Adrenal gland (tissue), 5 donors: ENCODE results near the gene EFNB1.

Experiments used
- POLR2A ChIP-seq, 2 donors: fragments of 450-650 bp; IDR thresholded peaks; one replicate each; pipeline ENCODE4 v1.6.1; 2017; ENCODE audit warnings: antibody characterized with exemption in 2 of 2, mild to moderate bottlenecking in 2 of 2, moderate library complexity in 1 of 2
- TF ChIP-seq, protein P1 (sequence below), 6 experiments: fragments of 450-650 bp in 4 of 6; fragments of 200-600 bp in 2 of 6; sonication (generic) in 1 of 6; IDR thresholded peaks; 1 replicate in 5 of 6; 2 replicates in 1 of 6; pipeline versions ENCODE4 v1.5.1 to v1.8.0; 2016 to 2021; ENCODE audit warnings: antibody characterized with exemption in 6 of 6, mild to moderate bottlenecking in 2 of 6, moderate library complexity in 1 of 6
- donor health status: DM: no; HTN: no; CAD: no.

DNA sequence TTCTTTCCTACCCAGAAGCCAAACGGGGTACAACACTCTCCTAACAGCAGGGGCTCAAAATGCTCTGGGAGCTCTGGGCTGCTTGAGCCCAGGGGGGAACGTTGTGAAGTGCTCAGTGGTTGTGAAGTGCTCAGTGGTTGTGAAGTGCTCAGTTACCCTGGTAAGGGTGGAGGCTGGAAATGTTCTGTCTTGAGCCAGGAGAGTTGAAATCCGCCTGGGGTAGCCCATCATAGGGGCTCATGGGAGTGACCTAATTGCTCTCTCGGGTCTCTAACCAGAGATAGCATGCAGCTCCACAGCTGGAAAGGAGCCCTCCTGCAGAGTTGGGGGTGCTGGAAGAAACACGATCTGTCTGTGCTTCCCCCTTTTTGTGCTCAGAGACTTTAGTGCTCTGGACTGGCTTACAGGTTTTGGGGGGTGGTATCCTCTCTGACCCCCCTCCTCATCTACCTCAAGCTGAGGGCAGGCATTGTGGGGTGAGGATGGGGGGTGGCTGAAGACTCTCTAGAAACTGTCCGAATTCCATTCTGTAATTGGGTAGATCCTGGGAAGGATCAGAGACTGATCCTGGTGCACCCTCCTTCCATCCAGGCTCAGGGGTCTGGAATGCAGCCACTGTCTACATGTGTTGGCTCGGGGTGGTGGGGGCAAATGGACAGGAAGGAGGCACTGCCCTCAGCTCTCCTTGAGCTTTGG lies 2.7 kb downstream of the EFNB1 start:
- TF ChIP-seq, protein P1, sequence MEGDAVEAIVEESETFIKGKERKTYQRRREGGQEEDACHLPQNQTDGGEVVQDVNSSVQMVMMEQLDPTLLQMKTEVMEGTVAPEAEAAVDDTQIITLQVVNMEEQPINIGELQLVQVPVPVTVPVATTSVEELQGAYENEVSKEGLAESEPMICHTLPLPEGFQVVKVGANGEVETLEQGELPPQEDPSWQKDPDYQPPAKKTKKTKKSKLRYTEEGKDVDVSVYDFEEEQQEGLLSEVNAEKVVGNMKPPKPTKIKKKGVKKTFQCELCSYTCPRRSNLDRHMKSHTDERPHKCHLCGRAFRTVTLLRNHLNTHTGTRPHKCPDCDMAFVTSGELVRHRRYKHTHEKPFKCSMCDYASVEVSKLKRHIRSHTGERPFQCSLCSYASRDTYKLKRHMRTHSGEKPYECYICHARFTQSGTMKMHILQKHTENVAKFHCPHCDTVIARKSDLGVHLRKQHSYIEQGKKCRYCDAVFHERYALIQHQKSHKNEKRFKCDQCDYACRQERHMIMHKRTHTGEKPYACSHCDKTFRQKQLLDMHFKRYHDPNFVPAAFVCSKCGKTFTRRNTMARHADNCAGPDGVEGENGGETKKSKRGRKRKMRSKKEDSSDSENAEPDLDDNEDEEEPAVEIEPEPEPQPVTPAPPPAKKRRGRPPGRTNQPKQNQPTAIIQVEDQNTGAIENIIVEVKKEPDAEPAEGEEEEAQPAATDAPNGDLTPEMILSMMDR (IDR thresholded peaks at IDR 0.05), result no peak
- TF ChIP-seq POLR2A (IDR thresholded peaks at IDR 0.05), result no peak
